Measurements from ENCODE around the gene NEUROG2.
"Not testable (repeated sequence)": the region's sequence is repeated elsewhere in the genome, so short reads cannot be mapped to it uniquely, and the experiment has no call there.

NEUROG2 gene

DNA sequence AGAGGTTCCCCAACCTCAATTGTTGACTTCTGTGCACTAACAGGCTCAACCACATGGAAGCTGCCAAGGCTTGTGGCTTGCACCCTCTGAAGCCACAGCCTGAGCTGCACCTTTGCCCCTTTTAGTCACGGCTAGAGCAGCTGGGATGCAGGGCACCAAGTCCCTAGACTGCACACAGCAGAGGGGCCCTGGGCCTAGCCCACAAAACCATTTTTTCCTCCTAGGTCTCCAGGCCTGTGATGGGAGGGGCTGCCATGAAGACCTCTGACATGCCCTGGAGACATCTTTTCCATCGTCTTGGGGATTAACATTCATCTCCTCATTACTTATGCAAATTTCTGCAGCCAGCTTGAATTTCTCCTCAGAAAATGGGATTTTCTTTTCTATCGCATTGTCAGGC is 25.2 kb downstream of the NEUROG2 start:
- DNase-seq, ATAC-seq: not testable (repeated sequence)

DNA sequence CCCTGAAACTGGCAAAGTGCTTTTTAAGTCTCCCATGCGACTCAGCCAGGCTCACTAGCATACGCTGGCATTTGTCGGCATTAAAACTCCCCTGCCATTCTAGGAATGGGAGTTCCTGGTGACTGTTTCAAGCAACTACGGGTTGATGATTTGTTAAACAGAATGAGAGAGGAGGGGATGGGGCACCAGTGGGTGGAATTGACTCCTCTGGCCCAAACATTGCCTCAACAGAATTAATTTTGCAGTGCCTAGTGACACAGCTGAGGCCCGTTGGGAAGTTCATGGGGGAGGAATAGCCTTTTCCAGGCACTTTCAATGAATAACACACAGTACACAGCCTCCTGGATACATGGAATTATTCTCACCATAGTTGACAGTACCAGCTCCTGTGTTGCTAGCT is 30.1 kb downstream of the NEUROG2 start:
- ATAC-seq = no peak
- DNase-seq = no peak

DNA sequence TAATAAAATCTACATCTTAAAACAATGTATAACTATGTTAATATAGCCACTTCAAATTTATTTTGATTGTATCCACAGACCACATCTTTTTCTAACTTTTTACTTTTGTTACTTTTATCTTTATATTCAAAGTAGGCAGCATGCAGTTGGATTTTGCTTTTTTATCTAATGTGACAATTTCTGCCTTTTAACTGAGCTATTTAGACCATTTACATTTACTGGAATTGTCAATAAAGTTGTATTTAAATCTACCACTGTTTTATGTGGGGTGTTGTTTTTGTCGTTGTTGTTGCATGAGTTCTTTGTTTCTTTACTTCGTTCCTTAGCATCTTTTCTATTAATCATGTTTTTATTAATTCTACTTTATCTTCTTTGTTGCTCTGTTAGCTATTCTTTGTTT is 42.0 kb downstream of the NEUROG2 start:
- ATAC-seq = no peak
- no peak for DNase-seq

DNA sequence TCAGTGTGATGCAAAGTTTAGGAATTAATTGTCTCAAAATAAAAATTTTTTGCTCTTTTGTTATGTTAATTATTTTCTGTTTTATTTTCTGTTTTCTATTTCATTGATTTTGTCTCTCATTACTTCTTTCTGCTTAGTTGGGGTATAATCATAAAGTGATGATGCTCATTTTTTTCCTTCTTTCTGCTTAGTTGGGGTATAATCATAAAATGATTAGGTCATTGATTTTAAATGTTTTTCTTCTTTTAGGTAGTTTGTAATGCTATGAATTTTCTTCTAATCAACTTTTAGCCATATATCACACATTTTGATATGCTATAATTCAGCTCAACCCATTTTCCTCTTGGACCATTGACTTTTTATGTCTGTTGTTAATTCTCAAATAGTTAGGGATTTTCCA is 43.7 kb downstream of the NEUROG2 start:
- no peak for ATAC-seq
- no peak for DNase-seq

All from stimulated activated naive CD8-positive, alpha-beta T cell treated with anti-CD3 and anti-CD28 coated beads, Interleukin-15, Interleukin-2, amounts not matched to agents 100 U/mL and 50 U/mL, for 24 hours (primary cell).